Chondrocyte (in vitro differentiated cells): ENCODE results near the gene DIAPH2. TPM values are rescaled to one million over a fixed set of nuclear protein-coding genes. Genes with fewer than 3 reads are reported as not detected.
"Not testable (repeated sequence)": the region's sequence is repeated elsewhere in the genome, so short reads cannot be mapped to it uniquely, and the experiment has no call there.

ENCODE experiments used
- DNase-seq: peaks from one replicate; pipeline ENCODE4 v3.0.0; 2021; ENCODE audit warnings: mixed read lengths, low spot score
- H3K27ac Mint-ChIP-seq: one replicate; pipeline ENCODE4 v1.8.0; 2021; ENCODE audit warnings: mild to moderate bottlenecking, moderate library complexity, mixed read lengths; ENCODE audit not compliant: unreplicated experiment
- H3K27me3 Mint-ChIP-seq: 2 replicates; pipeline ENCODE4 v1.8.0; 2021; ENCODE audit warnings: low read depth, mixed read lengths
- H3K36me3 Mint-ChIP-seq: 2 replicates; pipeline ENCODE4 v1.8.0; 2021; ENCODE audit warnings: low read depth, mixed read lengths
- H3K4me1 Mint-ChIP-seq: 2 replicates; pipeline ENCODE4 v1.8.0; 2021; ENCODE audit warnings: low read depth, mild to moderate bottlenecking, mixed read lengths
- H3K4me3 Mint-ChIP-seq: one replicate; pipeline ENCODE4 v1.8.0; 2021; ENCODE audit warnings: mild to moderate bottlenecking, moderate library complexity, mixed read lengths; ENCODE audit not compliant: unreplicated experiment
- H3K9me3 Mint-ChIP-seq: 2 replicates; pipeline ENCODE4 v1.8.0; 2021; ENCODE audit warnings: low read depth, mixed read lengths
- CTCF ChIP-seq: fragments of 200-600 bp; sonication (generic); IDR thresholded peaks from 2 replicates; pipeline ENCODE4 v1.5.0; 2021; ENCODE audit warnings: antibody characterized with exemption, mild to moderate bottlenecking, moderate library complexity
- total RNA-seq: library from RNA; stranded (reverse); gene quantifications from 3 replicates; pipeline ENCODE4 v1.2.1, GENCODE V29; 2021

Gene DIAPH2
- total RNA-seq, 1 donor from 2014 or later, result 14.5 TPM

DNA sequence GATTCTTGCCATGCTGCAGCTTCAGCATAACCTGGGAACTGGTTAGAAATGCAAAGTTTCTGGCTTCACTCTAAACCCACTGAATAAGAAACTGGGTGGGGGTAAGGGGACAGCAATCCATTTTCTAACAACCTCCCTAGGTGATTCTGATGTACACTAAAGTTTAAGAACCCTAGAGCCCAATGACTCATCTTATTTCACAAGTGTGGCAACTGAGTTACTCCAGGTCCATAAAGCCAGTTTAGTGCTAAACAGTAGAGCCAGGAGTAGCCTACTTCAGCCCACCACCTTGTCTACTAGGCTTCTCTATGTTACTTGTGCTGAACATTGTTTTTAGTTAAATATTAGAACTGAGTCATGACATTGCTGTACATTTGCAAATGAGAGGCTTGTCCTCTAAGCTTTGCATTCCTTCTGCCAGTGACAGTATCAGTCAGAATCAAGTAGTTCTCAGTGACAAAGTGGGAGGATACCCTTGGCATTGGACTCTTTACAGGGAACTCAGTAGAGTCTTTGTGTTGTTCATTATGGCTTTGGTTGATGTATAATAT lies 717.0 kb downstream of the DIAPH2 start:
- Mint-ChIP-seq H3K4me1 (peaks cover 6% of the 10 kb centered on the region), H3K27me3 (no peaks in the 10 kb centered on the region), H3K27ac (no peak overlapping the region), H3K4me3 (no peak overlapping the region), H3K36me3 (no peaks in the 10 kb centered on the region), H3K9me3 (no peaks in the 10 kb centered on the region)
- TF ChIP-seq CTCF, result no peak
- DNase-seq, result no peak

DNA sequence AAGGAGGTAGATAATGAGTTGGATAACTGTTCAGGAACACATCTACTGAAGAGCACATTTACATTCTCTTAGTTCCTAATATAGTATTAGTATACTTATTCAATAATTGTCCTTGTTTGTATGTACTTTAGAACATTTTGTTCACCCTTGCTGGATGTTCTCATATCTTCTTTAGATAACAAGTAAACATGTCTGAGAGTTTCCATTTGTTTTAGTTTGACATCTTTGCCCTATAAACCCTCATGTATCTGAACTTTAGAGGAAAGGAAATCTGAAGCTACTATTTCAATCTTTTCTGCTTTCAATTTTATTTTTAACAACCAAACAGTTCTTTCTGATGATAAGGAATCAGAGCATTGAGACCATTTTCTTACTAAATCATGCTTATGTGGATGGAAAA lies 717.7 kb downstream of the DIAPH2 start:
- Mint-ChIP-seq H3K27ac (no peak overlapping the region), H3K4me1 (peaks cover 6% of the 10 kb centered on the region), H3K27me3 (no peaks in the 10 kb centered on the region), H3K36me3 (no peaks in the 10 kb centered on the region), H3K4me3 (no peak overlapping the region), H3K9me3 (no peaks in the 10 kb centered on the region)
- TF ChIP-seq CTCF, result no peak
- DNase-seq, result no peak

DNA sequence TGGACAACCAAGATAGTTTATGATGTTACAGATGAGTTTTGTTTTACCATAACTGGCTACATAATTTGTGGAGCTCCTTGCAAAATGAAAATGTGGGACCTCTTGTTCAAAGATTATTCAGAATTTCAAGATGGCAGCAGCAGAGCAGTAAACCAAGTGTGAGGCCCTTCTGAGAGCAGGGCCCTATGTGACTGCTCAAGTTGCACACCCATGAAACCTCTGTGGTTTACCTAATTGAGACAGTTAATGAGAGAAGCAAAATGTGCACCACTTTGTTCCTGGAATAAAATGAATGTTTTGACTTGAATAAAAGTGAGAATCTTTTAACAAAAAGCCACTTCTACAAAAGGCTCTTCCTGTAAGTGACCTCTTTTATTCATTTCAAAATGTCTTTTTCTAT lies 718.3 kb downstream of the DIAPH2 start:
- no peak overlapping the region for H3K27ac Mint-ChIP-seq
- no peaks in the 10 kb centered on the region for H3K9me3 Mint-ChIP-seq
- no peaks in the 10 kb centered on the region for H3K27me3 Mint-ChIP-seq
- DNase-seq, result no peak
- H3K4me1 Mint-ChIP-seq, result peaks cover 6% of the 10 kb centered on the region
- no peaks in the 10 kb centered on the region for H3K36me3 Mint-ChIP-seq
- H3K4me3 Mint-ChIP-seq, result no peak overlapping the region
- no peak for TF ChIP-seq CTCF

GRCh38 chrX:97405031-97405660 lies 720.5 kb downstream of the DIAPH2 start:
- Mint-ChIP-seq H3K36me3 (peaks cover 4% of the 10 kb centered on the region), H3K27ac (no peak overlapping the region)
- no peak for DNase-seq

GRCh38 chrX:97409632-97410415 lies 725.2 kb downstream of the DIAPH2 start:
- H3K36me3 Mint-ChIP-seq, result peaks cover 14% of the 10 kb centered on the region
- not testable (repeated sequence) for H3K4me1 Mint-ChIP-seq, H3K27me3 Mint-ChIP-seq, H3K27ac Mint-ChIP-seq, DNase-seq, H3K4me3 Mint-ChIP-seq
- peaks cover 40% of the 10 kb centered on the region for H3K9me3 Mint-ChIP-seq

More at GRCh38 chrX:97405031-97405660, 720.5 kb downstream of the DIAPH2 start:
- H3K9me3 Mint-ChIP-seq, result peaks cover 13% of the 10 kb centered on the region
- H3K4me3 Mint-ChIP-seq, result no peak overlapping the region
- H3K4me1 Mint-ChIP-seq, result no peaks in the 10 kb centered on the region
- no peaks in the 10 kb centered on the region for H3K27me3 Mint-ChIP-seq
- TF ChIP-seq CTCF, result no peak
